ENCODE measurements around the gene LAMA4.

GRCh38 chr6:112191509-112192020 is 62.8 kb downstream of the LAMA4 start:
- TF ChIP-seq CTCF (conservative IDR thresholded peaks at IDR 0.05) (no peak), ZFX (IDR thresholded peaks at IDR 0.05) (no peak)

All from C4-2B (cell line).